ENCODE data around the gene GSDMA.
A peak's percentile ranks its signal among the peaks of the same experiment; 100 is the strongest.
"Not testable (repeated sequence)": the region's sequence is repeated elsewhere in the genome, so short reads cannot be mapped to it uniquely, and the experiment has no call there.

GSDMA gene

GRCh38 chr17:39997543-39997942 is 34.7 kb downstream of the GSDMA start:
- DNase-seq (ENCODE audit: low read depth): no peak

GRCh38 chr17:39999067-39999466 is 36.3 kb downstream of the GSDMA start:
- peak; percentile 36 for DNase-seq (ENCODE audit: low read depth)

GRCh38 chr17:40000161-40000560 is 37.4 kb downstream of the GSDMA start:
- no peak for DNase-seq (ENCODE audit: low read depth)

- DNase-seq (ENCODE audit: low read depth): not testable (repeated sequence)
These were observed 38.5 kb downstream of the GSDMA start for GRCh38 chr17:40001335-40001734.

- no peak for DNase-seq (ENCODE audit: low read depth)
These were observed 41.3 kb downstream of the GSDMA start for GRCh38 chr17:40004072-40004471.

- DNase-seq (ENCODE audit: low read depth): no peak
These were observed 41.9 kb downstream of the GSDMA start for GRCh38 chr17:40004712-40005111.

GRCh38 chr17:40005520-40005919 is 42.7 kb downstream of the GSDMA start:
- no peak for DNase-seq (ENCODE audit: low read depth)

GRCh38 chr17:40010946-40011500 is 48.2 kb downstream of the GSDMA start:
- DNase-seq (ENCODE audit: low read depth): not testable (repeated sequence)

GRCh38 chr17:40012017-40012647 is 49.3 kb downstream of the GSDMA start:
- not testable (repeated sequence) for DNase-seq (ENCODE audit: low read depth)

- DNase-seq (ENCODE audit: low read depth): no peak
These were observed 51.7 kb downstream of the GSDMA start for GRCh38 chr17:40014375-40014980.

- DNase-seq (ENCODE audit: low read depth): no peak
These were observed 52.5 kb downstream of the GSDMA start, which contains the start of gene CSF3 for GRCh38 chr17:40015005-40015997. Gene CSF3 (plus strand): TSS chr17:40015440. CDS start chr17:40015475, 35 bp downstream.

GRCh38 chr17:40015998-40016985 is 53.5 kb downstream of the GSDMA start:
- DNase-seq (ENCODE audit: low read depth): no peak

GRCh38 chr17:40017422-40018080 is 54.7 kb downstream of the GSDMA start:
- no peak for DNase-seq (ENCODE audit: low read depth)

- no peak for DNase-seq (ENCODE audit: low read depth)
These were observed 55.7 kb downstream of the GSDMA start for GRCh38 chr17:40018211-40019121.

GRCh38 chr17:40019140-40019991 is 56.6 kb downstream of the GSDMA start:
- DNase-seq (ENCODE audit: low read depth): peak; percentile 39

GRCh38 chr17:40020146-40020545 is 57.3 kb downstream of the GSDMA start:
- no peak for DNase-seq (ENCODE audit: low read depth)

GRCh38 chr17:40021451-40021971 is 58.7 kb downstream of the GSDMA start:
- DNase-seq (ENCODE audit: low read depth): peak; percentile 67

GRCh38 chr17:40022497-40022896 is 59.7 kb downstream of the GSDMA start:
- DNase-seq (ENCODE audit: low read depth): no peak

Data from amniotic epithelial cell (primary cell).